GM20431 (cell line): ENCODE measurements around the gene METTL13.

Source experiments
- in situ Hi-C: fragments of 300-500 bp; cut with MseI, MboI; formaldehyde crosslinking; loops from one replicate; pipeline ENCODE4 v1.15.0; 2020; ENCODE audit warnings: low sequenced_read_pairs; ENCODE audit not compliant: unreplicated experiment

The METTL13 gene

GRCh38 chr1:171762143-171762563 lies 19.3 kb upstream of the METTL13 start:
- in situ Hi-C loops: no loop called here

DNA sequence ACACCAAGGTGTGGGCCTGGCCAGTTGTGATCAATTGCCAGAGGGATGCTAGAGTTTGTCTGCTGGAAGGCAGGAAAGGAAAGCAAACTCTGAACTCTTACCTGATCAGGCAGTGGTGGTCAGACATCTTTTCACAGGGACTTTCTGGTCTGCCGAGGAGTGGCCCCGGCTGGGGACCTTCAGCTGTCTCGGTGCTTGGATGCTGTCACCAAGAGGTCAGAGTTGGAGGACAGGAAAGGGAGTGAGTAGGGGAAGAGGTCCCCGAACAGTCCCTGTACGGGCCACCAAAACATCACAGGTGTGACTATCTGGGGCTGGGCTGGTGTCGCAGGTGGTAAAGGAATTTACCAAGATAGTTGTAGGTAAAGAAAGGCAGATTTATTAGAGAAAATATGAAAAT lies 17.7 kb upstream of the METTL13 start:
- in situ Hi-C loops: no loop called here

DNA sequence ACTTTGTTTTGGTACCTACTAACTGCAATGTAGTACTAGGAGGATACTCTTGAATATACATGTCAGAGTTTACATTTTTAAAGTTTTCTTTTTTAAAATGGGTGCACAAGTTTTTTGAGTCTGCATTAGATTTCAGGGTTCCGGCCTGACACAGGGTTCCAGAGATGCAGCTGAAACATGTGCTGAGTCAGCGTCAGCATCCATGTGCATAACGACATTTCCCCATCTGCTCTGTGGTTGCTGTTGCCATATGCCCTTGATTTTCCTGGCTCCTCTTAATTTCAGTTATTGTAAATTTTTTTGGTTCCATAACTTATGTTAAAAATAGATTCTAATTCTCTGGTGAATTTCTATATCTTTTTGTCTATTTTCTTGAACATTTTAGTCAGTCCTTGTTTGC lies 12.3 kb upstream of the METTL13 start:
- in situ Hi-C loops: no loop called here

- in situ Hi-C loops: no loop called here
These were observed 11.7 kb upstream of the METTL13 start for GRCh38 chr1:171769754-171770153.

GRCh38 chr1:171772312-171772711 lies 9.1 kb upstream of the METTL13 start:
- in situ Hi-C loops: no loop called here

DNA sequence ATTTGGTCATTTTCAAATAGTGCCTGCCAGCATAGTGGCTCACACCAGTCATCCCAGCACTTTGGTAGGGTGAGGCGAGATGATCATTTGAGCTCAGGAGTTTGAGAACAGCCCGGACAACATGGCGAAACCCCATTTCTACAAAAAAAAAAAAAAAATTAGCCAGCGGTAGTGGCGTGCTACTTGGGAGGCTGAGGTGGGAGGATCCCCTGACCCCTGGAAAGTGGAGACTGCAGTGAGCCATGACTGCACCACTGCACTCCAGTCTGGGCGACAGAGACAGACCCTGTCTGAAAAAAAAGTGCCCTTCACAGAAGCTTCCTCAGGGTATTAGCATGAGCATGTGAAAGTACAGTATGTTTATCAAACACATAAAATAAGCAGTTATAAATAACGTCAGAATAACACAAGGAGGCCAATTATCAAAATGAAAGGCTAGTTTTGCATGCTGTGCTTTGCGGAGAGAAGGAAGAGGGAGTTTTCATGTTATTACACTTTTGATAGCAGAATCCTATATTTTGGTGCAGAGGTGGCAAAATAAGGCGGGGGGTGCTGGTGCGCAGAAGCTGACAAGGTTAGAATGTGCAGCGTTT lies 781 bp upstream of the METTL13 start:
- in situ Hi-C loops: no loop called here

- in situ Hi-C loops: no loop called here
These were observed 2.5 kb downstream of the METTL13 start for GRCh38 chr1:171783816-171784530.

DNA sequence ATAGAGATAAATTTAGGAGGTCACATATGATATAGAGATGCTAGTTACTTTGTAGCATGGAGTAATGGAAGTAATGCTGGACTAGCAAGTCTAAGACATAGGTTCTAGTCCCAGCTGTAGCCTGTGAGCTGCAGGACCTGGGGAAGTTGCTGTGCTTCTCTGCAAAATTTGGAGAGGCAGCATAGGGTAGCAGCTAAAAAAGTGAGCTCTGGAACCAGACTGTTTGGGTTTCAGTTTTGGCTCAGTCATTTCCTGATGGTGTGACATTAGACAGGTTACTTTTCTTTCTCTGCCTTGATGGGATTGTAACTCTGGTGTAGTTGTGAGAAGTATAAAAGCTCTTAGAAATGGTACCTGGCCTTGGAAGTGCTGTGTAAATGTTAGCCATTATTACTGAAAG lies 3.3 kb downstream of the METTL13 start:
- in situ Hi-C loops: no loop called here

DNA sequence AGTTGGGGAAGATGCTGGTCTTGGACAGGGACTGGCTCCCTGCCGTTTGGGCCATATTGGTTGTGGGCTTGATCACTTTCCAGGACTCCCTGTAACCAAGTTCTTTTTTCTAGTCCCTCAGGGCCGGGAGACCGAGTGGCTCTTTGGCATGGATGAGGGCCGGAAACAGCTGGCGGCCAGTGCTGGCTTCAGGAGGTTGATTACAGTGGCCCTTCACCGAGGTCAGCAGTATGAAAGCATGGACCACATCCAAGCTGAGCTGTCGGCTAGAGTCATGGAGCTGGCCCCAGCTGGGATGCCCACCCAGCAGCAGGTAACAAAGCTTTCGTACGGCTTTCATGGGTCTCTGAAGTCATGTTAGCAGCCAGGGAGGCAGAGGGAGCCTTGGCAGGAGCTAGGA lies 4.3 kb downstream of the METTL13 start:
- in situ Hi-C loops: no loop called here

DNA sequence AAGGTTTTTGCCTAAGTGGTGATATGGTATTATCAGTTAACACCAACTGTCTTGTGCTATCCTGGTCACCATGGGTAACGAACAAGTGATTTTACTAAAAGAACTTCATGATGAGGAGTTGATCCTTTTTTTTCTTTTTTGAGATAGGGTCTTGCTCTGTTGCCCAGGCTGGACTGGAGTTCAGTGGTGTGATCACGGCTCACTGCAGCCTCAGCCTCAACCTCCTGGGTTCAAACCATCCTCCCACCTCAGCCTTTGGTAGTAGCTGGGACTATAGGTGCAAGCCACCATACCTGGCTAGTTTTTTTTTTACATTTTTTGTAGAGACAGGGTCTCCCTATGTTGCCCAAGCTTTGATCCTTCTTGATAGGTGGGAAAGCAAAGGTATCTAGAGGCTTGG lies 5.1 kb downstream of the METTL13 start:
- in situ Hi-C loops: no loop called here

DNA sequence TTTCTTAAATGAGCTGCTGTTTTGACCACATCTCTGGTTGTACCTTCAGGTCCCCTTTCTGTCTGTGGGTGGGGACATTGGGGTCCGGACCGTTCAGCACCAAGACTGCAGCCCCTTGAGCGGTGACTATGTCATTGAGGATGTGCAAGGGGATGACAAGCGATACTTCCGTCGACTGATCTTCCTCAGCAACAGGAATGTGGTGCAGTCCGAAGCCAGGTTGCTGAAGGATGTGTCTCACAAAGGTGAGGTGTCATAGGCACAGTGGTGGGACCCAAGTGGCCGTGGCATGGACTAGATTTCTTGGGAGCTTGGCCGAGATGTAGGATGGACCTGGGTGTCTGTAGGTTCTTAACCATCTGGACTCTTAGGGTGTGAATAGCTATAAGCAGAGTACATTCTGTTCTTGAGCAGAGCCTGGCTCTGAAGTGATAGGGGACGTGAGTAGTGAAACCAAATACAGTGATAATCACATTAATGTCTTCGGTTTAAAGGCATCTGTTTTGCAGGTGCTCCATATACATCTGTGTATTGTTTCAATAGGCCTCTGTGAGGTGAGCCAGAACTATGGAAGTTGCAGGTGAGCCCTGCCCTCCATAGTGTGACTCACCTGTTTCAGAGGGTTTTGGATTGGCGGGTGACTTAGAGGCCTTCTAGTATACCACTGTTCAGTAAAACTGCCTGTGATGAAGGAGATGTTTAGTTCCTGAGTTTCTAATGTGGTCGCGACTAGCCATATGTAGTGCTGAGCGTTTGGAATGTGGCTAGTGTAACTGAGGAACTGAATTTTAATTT lies 6.4 kb downstream of the METTL13 start:
- in situ Hi-C loops: no loop called here

- in situ Hi-C loops: no loop called here
These were observed 7.2 kb downstream of the METTL13 start for GRCh38 chr1:171788696-171789095.

DNA sequence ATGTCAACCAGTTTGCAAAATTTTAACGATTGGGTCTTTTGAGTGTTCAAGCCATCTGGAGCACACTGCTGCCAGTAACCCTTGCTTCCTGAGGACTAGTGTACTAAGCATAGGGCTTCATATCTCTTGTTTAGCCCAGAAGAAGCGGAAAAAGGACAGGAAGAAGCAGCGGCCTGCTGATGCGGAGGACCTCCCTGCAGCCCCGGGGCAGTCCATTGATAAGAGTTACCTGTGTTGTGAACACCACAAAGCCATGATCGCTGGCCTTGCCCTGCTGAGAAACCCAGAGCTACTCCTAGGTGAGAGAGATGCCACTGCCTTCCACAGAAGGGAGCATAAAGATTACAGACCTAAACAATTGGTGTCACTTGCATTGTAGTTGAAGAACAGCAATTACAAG lies 8.9 kb downstream of the METTL13 start:
- in situ Hi-C loops: no loop called here

GRCh38 chr1:171792656-171793369 lies 11.4 kb downstream of the METTL13 start:
- in situ Hi-C loops: no loop called here

DNA sequence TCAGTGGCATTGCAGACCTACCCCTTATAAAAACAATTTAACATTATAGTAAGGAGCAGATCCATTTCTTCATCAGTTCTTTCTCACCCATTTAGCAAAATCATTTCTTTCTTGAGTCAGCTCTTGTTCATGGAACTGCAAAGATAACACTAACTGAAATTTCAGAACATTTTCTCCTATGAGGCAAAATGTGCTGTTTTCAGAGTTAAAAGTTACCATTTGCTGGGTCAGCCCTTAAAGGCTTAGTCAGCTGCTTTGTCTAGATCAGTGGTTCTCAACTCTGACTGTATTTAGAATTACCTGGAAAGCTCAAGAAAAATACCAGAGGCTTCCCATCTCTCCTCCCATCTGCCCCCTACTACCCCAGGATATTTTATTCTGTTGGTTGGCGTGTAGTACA lies 12.2 kb downstream of the METTL13 start:
- in situ Hi-C loops: no loop called here

DNA sequence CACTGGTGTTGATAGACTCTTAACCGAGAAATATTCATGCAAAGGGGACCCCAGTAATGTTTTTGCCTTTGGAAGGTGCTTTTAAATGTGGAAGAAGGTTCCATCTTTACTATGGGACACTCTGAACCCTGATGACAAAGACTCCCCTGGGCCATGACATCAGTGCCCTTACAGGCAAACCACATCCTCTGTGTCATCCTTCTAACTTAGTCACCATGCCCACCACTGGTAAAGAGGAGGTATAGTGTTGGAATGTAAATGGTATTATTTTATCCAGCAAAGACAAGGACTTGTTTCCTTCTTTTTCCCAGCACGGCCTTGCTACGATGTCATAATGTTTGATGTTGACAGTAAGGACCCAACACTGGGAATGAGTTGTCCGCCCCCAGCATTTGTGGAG lies 12.6 kb downstream of the METTL13 start:
- in situ Hi-C loops: no loop called here

GRCh38 chr1:171796592-171796991 lies 15.1 kb downstream of the METTL13 start:
- in situ Hi-C loops: no loop called here

DNA sequence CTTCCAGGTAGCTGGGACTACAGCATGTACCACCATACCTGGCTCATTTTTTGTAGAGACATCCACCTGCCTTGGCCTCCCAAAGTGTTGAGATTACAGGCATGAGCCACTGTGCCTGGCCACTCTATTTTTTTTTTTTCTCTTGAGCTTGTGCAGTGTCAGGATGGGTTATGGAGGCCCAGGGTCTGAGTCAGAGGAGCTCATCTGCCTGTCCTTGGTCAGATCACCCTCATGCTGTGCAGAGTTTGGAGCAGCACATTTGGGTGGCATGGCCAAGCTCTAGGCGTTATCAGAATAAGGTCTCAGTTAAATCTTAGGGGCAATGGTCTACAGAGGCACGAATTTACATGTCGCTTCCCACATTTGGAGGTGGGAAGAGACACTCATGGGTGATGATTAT lies 16.9 kb downstream of the METTL13 start:
- in situ Hi-C loops: no loop called here

GRCh38 chr1:171798765-171799164 lies 17.3 kb downstream of the METTL13 start:
- in situ Hi-C loops: no loop called here

DNA sequence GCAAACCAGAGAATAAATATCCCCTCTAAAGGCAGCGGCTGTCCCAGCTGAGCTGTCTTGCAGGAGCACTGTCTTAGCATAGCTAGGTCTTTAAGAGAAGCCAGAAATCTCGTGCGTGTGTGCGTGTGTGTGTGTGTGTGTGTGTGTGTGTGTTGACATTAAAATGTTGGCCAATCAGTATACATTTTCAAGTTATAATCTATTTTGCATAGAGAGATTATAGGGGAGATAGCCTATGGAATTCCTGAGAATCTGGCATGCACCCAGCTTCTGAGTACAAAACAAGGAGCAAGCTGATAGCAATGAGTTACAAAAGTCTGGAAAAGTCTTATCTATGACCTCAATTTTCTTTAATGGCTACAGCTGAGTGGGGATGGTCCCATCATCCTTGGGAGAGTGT lies 17.7 kb downstream of the METTL13 start:
- in situ Hi-C loops: no loop called here

GRCh38 chr1:171799698-171800097 lies 18.2 kb downstream of the METTL13 start:
- in situ Hi-C loops: loop anchor here (25.0 kb wide), 1 partner anchor 188 kb away; no protein-coding TSS in a partner anchor
